ENCODE data around the gene RTL9. TPM values are rescaled to one million over a fixed set of nuclear protein-coding genes. Genes with fewer than 3 reads are reported as not detected.

RTL9 gene
- total and polyA plus RNA-seq, 2 of the 13 experiments (the other 11 are each of a cell fraction or from before 2014, with no cell fraction given) = 0.01 to 0.02 TPM

DNA sequence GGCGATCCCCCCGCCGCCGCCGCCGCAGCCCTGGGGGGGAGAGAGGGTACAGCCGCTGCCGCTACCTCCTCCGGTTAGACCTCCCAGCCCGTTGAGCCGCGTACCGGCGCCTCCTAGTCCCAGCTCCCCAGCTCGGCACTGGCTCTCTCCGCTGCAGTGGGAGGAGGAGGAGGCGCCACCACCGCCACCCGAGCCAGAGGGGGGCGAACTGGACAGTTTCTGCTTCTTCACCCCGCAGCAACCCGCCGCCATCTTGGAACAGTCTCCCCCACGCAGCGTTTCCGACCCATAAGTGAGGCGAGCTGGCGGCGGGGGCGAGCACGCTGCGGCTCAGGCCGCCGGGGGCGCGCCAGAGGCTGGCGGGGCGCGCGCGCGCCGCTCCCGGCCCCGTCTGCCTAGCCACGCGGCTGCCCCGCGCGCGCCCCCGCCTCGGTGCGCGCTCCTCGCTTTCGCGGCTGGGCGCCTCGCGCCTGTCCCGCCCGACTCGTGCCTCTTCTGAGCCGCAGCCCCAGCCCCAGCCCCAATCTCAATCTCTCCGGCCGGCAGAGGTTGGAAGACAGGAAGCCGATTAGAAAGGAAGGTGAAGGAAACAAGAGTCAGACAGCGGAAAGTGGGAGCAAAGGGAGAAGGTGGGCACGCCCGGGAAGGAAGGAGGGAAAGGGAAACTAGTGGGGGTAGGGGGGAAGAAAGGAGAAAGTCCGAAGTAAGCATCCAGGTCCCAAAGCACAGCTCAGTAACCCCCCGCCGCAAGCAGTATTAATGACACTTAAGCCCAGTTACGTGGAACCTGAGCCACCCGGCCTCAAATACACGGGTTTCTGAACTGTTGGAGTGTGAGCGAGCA, 40.6 kb upstream of the RTL9 start, which contains the start of gene AMMECR1:
Gene AMMECR1, minus strand, starts transcription at position 266 of the 844 bp plus-strand sequence. Its CDS starts 14 bp downstream, at position 252.
- intact Hi-C loops (cut with micrococcal nuclease; ENCODE audit: unreplicated experiment) = no loop called here
- no peak for TF ChIP-seq ZNF75D (CRISPR knock-in tag; IDR thresholded peaks at IDR 0.05; ENCODE audit: borderline replicate concordance)
- TF ChIP-seq, protein P1, sequence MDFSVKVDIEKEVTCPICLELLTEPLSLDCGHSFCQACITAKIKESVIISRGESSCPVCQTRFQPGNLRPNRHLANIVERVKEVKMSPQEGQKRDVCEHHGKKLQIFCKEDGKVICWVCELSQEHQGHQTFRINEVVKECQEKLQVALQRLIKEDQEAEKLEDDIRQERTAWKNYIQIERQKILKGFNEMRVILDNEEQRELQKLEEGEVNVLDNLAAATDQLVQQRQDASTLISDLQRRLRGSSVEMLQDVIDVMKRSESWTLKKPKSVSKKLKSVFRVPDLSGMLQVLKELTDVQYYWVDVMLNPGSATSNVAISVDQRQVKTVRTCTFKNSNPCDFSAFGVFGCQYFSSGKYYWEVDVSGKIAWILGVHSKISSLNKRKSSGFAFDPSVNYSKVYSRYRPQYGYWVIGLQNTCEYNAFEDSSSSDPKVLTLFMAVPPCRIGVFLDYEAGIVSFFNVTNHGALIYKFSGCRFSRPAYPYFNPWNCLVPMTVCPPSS (IDR thresholded peaks at IDR 0.05) = no peak
- no peak for TF ChIP-seq PHF21A (CRISPR knock-in tag; IDR thresholded peaks at IDR 0.05)
- TF ChIP-seq JARID2 (CRISPR knock-in tag; IDR thresholded peaks at IDR 0.05; ENCODE audit: insufficient replicate concordance) = no peak
- no peak for TF ChIP-seq U2AF2 (IDR thresholded peaks at IDR 0.05; ENCODE audit: low read depth, low read length)
- no peak for TF ChIP-seq SYNCRIP (IDR thresholded peaks at IDR 0.05; ENCODE audit: insufficient read depth, low read depth, low read length)
- TF ChIP-seq ZMYM4 (CRISPR knock-in tag; IDR thresholded peaks at IDR 0.05) = no peak
- no peak for TF ChIP-seq ZNF441 (CRISPR knock-in tag; IDR thresholded peaks at IDR 0.05; ENCODE audit: borderline replicate concordance)
- TF ChIP-seq CTCF (CRISPR knock-in tag; IDR thresholded peaks at IDR 0.05) = 0 out of 2 replicates have a peak, but pooled peaks have one; percentile 9
- TF ChIP-seq ETV6 (CRISPR knock-in tag; conservative IDR thresholded peaks at IDR 0.05) = no peak
- TF ChIP-seq, protein P2, sequence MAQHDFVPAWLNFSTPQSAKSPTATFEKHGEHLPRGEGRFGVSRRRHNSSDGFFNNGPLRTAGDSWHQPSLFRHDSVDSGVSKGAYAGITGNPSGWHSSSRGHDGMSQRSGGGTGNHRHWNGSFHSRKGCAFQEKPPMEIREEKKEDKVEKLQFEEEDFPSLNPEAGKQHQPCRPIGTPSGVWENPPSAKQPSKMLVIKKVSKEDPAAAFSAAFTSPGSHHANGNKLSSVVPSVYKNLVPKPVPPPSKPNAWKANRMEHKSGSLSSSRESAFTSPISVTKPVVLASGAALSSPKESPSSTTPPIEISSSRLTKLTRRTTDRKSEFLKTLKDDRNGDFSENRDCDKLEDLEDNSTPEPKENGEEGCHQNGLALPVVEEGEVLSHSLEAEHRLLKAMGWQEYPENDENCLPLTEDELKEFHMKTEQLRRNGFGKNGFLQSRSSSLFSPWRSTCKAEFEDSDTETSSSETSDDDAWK (CRISPR knock-in tag; IDR thresholded peaks at IDR 0.05) = no peak
- TF ChIP-seq MXD4 (CRISPR knock-in tag; IDR thresholded peaks at IDR 0.05) = no peak
- no peak for TF ChIP-seq TERF1 (CRISPR knock-in tag; IDR thresholded peaks at IDR 0.05)

More for the DNA sequence above, 40.6 kb upstream of the RTL9 start, which contains the start of gene AMMECR1:
- in situ Hi-C loops (cut with HindIII; ENCODE audit: extremely low pct_ligation_motif_present, low pct_unique_long_range_greater_than_20kb) = no loop called here
- Histone ChIP-seq H3K9me3 (ENCODE audit: low read length) (no peaks in the 10 kb centered on the region), H3K27ac (ENCODE audit: extremely low read length, insufficient read depth, low read length) (peak within 1 kb of the TSS; percentile 73), H3K9ac (ENCODE audit: insufficient read depth, low read depth, low read length) (peak within 1 kb of the TSS; percentile 83), H4K20me1 (ENCODE audit: insufficient read depth, low read length) (no peaks in the 10 kb centered on the region), H3K4me3 (replicated peaks in 1 of 3; ENCODE audit: insufficient read depth in 1 of 3, low read depth in 2 of 3, low read length in 3 of 3) (peak within 1 kb of the TSS; percentile 72 to 81 (median 73)), H3K4me2 (ENCODE audit: low read depth, low read length) (peak within 1 kb of the TSS; percentile 82), H3K36me3 (replicated peaks in 1 of 2; ENCODE audit: control insufficient read depth in 1 of 2, insufficient read depth in 2 of 2, low read length in 2 of 2) (no peaks in the 10 kb centered on the region), H3K27me3 (ENCODE audit: control insufficient read depth in 1 of 2, insufficient read depth in 2 of 2, low read length in 2 of 2) (no peaks in the 10 kb centered on the region), H3K4me1 (ENCODE audit: insufficient read depth, low read length) (peaks cover 27% of the 10 kb centered on the region), H3K79me2 (ENCODE audit: insufficient read depth, low read length) (peaks cover 18% of the 10 kb centered on the region), H2AFZ (ENCODE audit: low read length) (peak within 1 kb of the TSS; percentile 86)
- BruUV-seq (replicated peaks) = TSS peak; percentile 83
- under 1% methylated on average over 9 of the region's 78 CpGs for WGBS (ENCODE audit: low lambda C conversion rate)
- ATAC-seq = peak; percentile 87
- CTCF ChIA-PET (ENCODE audit: low intra/inter-chr PET ratio, low total read pairs) = no interaction called here
- DNase-seq (ENCODE audit: low spot score) = peak; percentile 44
- POLR2A ChIA-PET = interaction anchor here (0.6 to 1.4 kb wide), 5 partner anchors 13 to 101 kb away, joined by 3 read pairs; no protein-coding TSS in a partner anchor
- FAIRE-seq = no peak

Measured in HepG2 (cell line).